Endothelial cell of umbilical vein (primary cell): ENCODE measurements around the gene ARNT2. TPM values are rescaled to one million over a fixed set of nuclear protein-coding genes. Genes with fewer than 3 reads are reported as not detected.

ENCODE experiments used
- BruUV-seq: library from RNA; stranded (reverse); fragments of 400-500 nt; replicated peaks from 2 replicates; lab custom pipeline; 2021; lab: Mats Ljungman, UMichigan
- CTCF ChIA-PET: fragments of 300-600, 350-600 bp; sonication (Branson Sonifier 250); formaldehyde crosslinking; loops from one replicate; lab custom pipeline; 2021; ENCODE audit warnings: antibody characterized with exemption, inconsistent platforms; lab: Charles Lee
- POLR2A ChIA-PET: fragments of 300-600, 350-600 bp; sonication (Branson Sonifier 250); formaldehyde crosslinking; loops from one replicate; lab custom pipeline; 2021; ENCODE audit warnings: antibody characterized with exemption, inconsistent platforms; lab: Charles Lee
- DNase-seq: peaks from one replicate; pipeline ENCODE4 v3.0.0-alpha.2; 2011; ENCODE audit warnings: low read depth, low spot score
- FAIRE-seq: peaks from 2 replicates; lab custom pipeline; 2011; peaks lifted over from hg19 to GRCh38; lab: Jason Lieb, UNC
- H2AFZ ChIP-seq: 2 replicates; pipeline ENCODE4 v1.6.0; 2012; ENCODE audit warnings: low read depth, low read length, control low read depth, inconsistent platforms
- H3K27ac ChIP-seq: 2 replicates; pipeline ENCODE4 v1.5.1; 2011; ENCODE audit warnings: low read depth, mild to moderate bottlenecking, control low read depth, low read length, moderate library complexity; ENCODE audit not compliant: insufficient read depth
- H3K27me3 ChIP-seq, 2 experiments: 2 replicates each; pipeline versions ENCODE4 v1.6.0 to v1.6.1; 2011; ENCODE audit warnings: low read length in 2 of 2, mixed read lengths in 1 of 2; ENCODE audit not compliant: control insufficient read depth in 2 of 2, insufficient read depth in 2 of 2
- H3K36me3 ChIP-seq, 2 experiments: 2 replicates in 1 of 2; 3 replicates in 1 of 2; pipeline ENCODE4 v1.5.1; 2011; ENCODE audit warnings: low read length in 2 of 2, mild to moderate bottlenecking in 1 of 2, moderate library complexity in 1 of 2; ENCODE audit not compliant: control insufficient read depth in 2 of 2, insufficient read depth in 2 of 2; ENCODE audit errors: extremely low read depth in 1 of 2
- H3K4me1 ChIP-seq: 3 replicates; pipeline ENCODE4 v1.5.1; 2011; ENCODE audit warnings: mild to moderate bottlenecking, low read length; ENCODE audit not compliant: control insufficient read depth, insufficient read depth; ENCODE audit errors: extremely low read depth
- H3K4me2 ChIP-seq: 2 replicates; pipeline ENCODE4 v1.6.1; 2011; ENCODE audit warnings: low read length, control low read depth, mixed read lengths; ENCODE audit not compliant: insufficient read depth
- H3K4me3 ChIP-seq, 3 experiments: fragments of 200-600 bp in 1 of 3; sonication (generic), shearing (Covaris generic) in 1 of 3; replicated peaks in 1 of 3; 2 replicates each; pipeline ENCODE4 v1.5.1; 2011 to 2016; ENCODE audit warnings: control low read depth in 3 of 3, low read length in 3 of 3, mild to moderate bottlenecking in 2 of 3, inconsistent platforms in 1 of 3, low read depth in 1 of 3, moderate library complexity in 1 of 3; ENCODE audit not compliant: insufficient read depth in 1 of 3
- H3K79me2 ChIP-seq: 2 replicates; pipeline ENCODE4 v1.6.0; 2012; ENCODE audit warnings: low read length, inconsistent platforms; ENCODE audit not compliant: control insufficient read depth, insufficient read depth
- H3K9ac ChIP-seq: replicated peaks from 2 replicates; pipeline ENCODE3; 2011; ENCODE audit warnings: low read length, control low read depth; ENCODE audit not compliant: insufficient read depth; ENCODE audit errors: extremely low read depth
- H3K9me1 ChIP-seq: replicated peaks from 3 replicates; pipeline ENCODE4 v1.6.0; 2011; ENCODE audit warnings: mild to moderate bottlenecking, low read length; ENCODE audit not compliant: control insufficient read depth, insufficient read depth; ENCODE audit errors: extremely low read depth
- H3K9me3 ChIP-seq: replicated peaks from 2 replicates; pipeline ENCODE4 v1.5.1; 2012; ENCODE audit warnings: low read length, inconsistent platforms; ENCODE audit not compliant: control insufficient read depth, insufficient read depth
- H4K20me1 ChIP-seq: replicated peaks from 2 replicates; pipeline ENCODE3; 2011; ENCODE audit warnings: mild to moderate bottlenecking, low read length; ENCODE audit not compliant: control insufficient read depth, insufficient read depth; ENCODE audit errors: extremely low read depth
- EZH2 ChIP-seq: IDR thresholded peaks from 2 replicates; pipeline ENCODE4 v1.6.1; 2012; ENCODE audit warnings: borderline replicate concordance, low read depth, mild to moderate bottlenecking, moderate library complexity, low read length, inconsistent platforms; ENCODE audit not compliant: severe bottlenecking
- FOS ChIP-seq: IDR thresholded peaks from 2 replicates; pipeline ENCODE4 v1.6.1; 2011; ENCODE audit warnings: mild to moderate bottlenecking, low read length, moderate library complexity, borderline replicate concordance; ENCODE audit not compliant: insufficient read depth
- GATA2 ChIP-seq: IDR thresholded peaks from 2 replicates; pipeline ENCODE4 v1.7.0; 2011; ENCODE audit warnings: low read depth, mild to moderate bottlenecking, moderate library complexity, mixed read lengths, low read length; ENCODE audit not compliant: insufficient read length, insufficient read depth
- JUN ChIP-seq: IDR thresholded peaks from 2 replicates; pipeline ENCODE4 v1.6.1; 2011; ENCODE audit warnings: borderline replicate concordance, low read depth; ENCODE audit not compliant: insufficient read length, insufficient read depth
- MYC ChIP-seq: IDR thresholded peaks from one replicate; pipeline ENCODE4 v1.6.1; 2011; ENCODE audit warnings: mild to moderate bottlenecking, low read depth, low read length
- POLR2A ChIP-seq: IDR thresholded peaks from 2 replicates; pipeline ENCODE4 v1.6.1; 2012; ENCODE audit warnings: low read depth, mild to moderate bottlenecking, control low read depth, low read length
- POLR2AphosphoS5 ChIP-seq: IDR thresholded peaks from 2 replicates; pipeline ENCODE4 v1.6.1; 2012; ENCODE audit warnings: low read depth, mild to moderate bottlenecking, control low read depth, low read length, moderate library complexity; ENCODE audit not compliant: insufficient read depth
- dilution Hi-C: fragments of 300-500 bp; cut with MboI; formaldehyde crosslinking; loops from one replicate; pipeline ENCODE4 v1.15.0; 2019; ENCODE audit warnings: low sequenced_read_pairs; ENCODE audit not compliant: extremely low pct_ligation_motif_present
- intact Hi-C: fragments of 100-400 bp; cut with micrococcal nuclease; formaldehyde crosslinking; loops from one replicate; pipeline ENCODE4 v1.10.0; 2022
- polyA plus RNA-seq, 4 experiments: library from polyadenylated mRNA; depleted of rRNA in 3 of 4; stranded (reverse) in 3 of 4; unstranded in 1 of 4; fragments of >200 nt; gene quantifications; 2 replicates each; pipeline versions ENCODE4 v1.2.1 to v1.2.3, GENCODE V29; 2011 to 2012; ENCODE audit warnings: missing spikeins in 1 of 4
- total RNA-seq: library from RNA; stranded (reverse); gene quantifications from 2 replicates; pipeline ENCODE4 v1.2.3, GENCODE V29; 2021
- TF ChIP-seq, protein P1 (sequence below), 2 donors: IDR thresholded peaks; 1 replicate in 1 of 2; 2 replicates in 1 of 2; pipeline ENCODE4 v1.5.1; 2011; ENCODE audit warnings: low read length in 2 of 2, mild to moderate bottlenecking in 2 of 2, moderate library complexity in 2 of 2, control low read depth in 1 of 2, inconsistent platforms in 1 of 2, low read depth in 1 of 2; ENCODE audit not compliant: insufficient read depth in 1 of 2; ENCODE audit errors: extremely low read depth in 1 of 2

The ARNT2 gene
- total and polyA plus RNA-seq, 2 donors (not counting 3 experiments of a cell fraction or from before 2014, with no cell fraction given) = 0.03 to 0.20 TPM

DNA sequence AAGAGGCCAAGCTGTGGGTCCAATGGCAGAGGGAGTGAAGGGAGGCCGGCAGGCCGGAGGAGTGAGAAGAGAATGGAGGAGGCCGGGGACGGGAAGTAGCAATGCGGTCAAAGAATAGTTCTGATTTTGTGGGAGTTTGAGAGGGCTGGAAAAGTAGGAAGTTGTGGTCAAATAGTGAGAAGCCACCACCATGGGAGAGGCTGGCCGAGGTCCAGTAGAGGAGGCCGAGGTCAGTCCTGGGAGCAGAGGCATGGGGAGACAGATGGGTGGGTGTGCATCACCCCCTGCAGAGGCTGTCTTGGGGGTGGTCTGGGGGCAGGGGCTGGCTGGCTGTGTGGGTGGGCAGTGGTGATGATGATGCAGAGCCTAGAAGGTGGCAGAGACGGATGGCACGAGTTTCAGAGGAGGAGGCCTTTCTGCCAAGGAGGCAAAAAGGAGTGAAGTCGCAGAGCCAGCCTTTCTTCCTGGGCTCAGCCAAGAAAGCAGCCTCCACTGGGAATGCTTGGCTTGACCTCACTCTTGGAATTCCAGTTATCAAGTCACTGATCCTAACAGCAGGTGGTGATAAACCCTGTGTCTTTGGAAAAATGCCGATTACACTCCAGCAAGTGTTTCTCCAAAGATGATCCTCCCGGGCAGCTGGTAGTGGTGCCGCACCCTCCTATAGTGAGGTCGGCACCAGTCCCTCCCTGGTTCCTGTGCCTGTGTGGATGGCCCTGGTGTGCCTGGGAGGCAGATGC is 57.3 kb downstream of the ARNT2 start:
- Histone ChIP-seq H3K4me1 (no peaks in the 10 kb centered on the region), H3K27ac (no peak overlapping the region), H3K9me3 (no peaks in the 10 kb centered on the region), H3K79me2 (no peaks in the 10 kb centered on the region), H3K4me2 (no peak overlapping the region), H2AFZ (no peak overlapping the region), H3K9ac (no peak overlapping the region), H3K4me3 (no peak overlapping the region), H3K9me1 (no peaks in the 10 kb centered on the region), H3K27me3 (peaks cover 0 to 1% of the 10 kb centered on the region in 2 experiments), H3K36me3 (no peaks in the 10 kb centered on the region), H4K20me1 (no peaks in the 10 kb centered on the region)
- no TSS peak for BruUV-seq
- dilution Hi-C loops = no loop called here
- FAIRE-seq (no peak), DNase-seq (no peak)
- TF ChIP-seq GATA2 (no peak), POLR2A (no peak), EZH2 (no peak), JUN (no peak), MYC (no peak), FOS (no peak), POLR2AphosphoS5 (no peak)
- TF ChIP-seq, protein P1, sequence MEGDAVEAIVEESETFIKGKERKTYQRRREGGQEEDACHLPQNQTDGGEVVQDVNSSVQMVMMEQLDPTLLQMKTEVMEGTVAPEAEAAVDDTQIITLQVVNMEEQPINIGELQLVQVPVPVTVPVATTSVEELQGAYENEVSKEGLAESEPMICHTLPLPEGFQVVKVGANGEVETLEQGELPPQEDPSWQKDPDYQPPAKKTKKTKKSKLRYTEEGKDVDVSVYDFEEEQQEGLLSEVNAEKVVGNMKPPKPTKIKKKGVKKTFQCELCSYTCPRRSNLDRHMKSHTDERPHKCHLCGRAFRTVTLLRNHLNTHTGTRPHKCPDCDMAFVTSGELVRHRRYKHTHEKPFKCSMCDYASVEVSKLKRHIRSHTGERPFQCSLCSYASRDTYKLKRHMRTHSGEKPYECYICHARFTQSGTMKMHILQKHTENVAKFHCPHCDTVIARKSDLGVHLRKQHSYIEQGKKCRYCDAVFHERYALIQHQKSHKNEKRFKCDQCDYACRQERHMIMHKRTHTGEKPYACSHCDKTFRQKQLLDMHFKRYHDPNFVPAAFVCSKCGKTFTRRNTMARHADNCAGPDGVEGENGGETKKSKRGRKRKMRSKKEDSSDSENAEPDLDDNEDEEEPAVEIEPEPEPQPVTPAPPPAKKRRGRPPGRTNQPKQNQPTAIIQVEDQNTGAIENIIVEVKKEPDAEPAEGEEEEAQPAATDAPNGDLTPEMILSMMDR (IDR thresholded peaks at IDR 0.05; ENCODE audit: extremely low read depth in 1 of 2, insufficient read depth in 1 of 2, low read depth in 1 of 2, low read length in 2 of 2) = no peak
- POLR2A ChIA-PET = no interaction called here
- CTCF ChIA-PET = interaction anchor here (1.5 to 8.4 kb wide), 2 partner anchors 316 to 509 kb away, joined by 4 to 139 read pairs; partner anchors contain the start of gene CEMIP
- intact Hi-C loops = no loop called here
